NCI-H446 (cell line): ENCODE measurements around the gene SH3BP4.
"Not testable (repeated sequence)": the region's sequence is repeated elsewhere in the genome, so short reads cannot be mapped to it uniquely, and the experiment has no call there.

Experiments
- DNase-seq, 2 experiments: peaks; one replicate each; lab custom pipeline; 2025; lab: John Stamatoyannopoulos, UW

SH3BP4 gene

GRCh38 chr2:235056768-235057167 is 105.0 kb downstream of the SH3BP4 start:
- DNase-seq = no peak

GRCh38 chr2:235057616-235058015 is 105.8 kb downstream of the SH3BP4 start:
- not testable (repeated sequence) for DNase-seq

- no peak for DNase-seq
These were observed 107.3 kb downstream of the SH3BP4 start for GRCh38 chr2:235059161-235059560.

DNA sequence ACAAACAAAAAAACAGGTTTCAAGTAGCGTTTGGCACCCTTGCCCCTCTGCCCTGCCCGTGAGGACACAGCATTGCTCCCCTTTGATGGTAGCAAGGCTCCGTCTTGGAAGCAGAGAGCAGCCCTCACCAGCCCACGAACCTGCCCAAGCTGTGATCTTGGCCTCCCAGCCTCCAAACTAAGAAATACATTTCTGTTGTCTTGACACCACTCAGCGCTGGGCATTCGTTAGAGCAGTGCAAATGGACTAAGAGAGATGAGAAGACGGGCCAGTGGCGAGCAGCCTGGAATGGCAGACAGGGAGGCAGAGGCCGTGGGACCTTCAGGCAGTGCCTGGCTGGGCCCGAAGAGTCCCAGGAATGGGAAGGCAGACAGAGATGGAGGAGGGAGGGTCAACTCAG is 109.8 kb downstream of the SH3BP4 start:
- no peak for DNase-seq

- DNase-seq = no peak
These were observed 111.7 kb downstream of the SH3BP4 start for GRCh38 chr2:235063471-235063961.

DNA sequence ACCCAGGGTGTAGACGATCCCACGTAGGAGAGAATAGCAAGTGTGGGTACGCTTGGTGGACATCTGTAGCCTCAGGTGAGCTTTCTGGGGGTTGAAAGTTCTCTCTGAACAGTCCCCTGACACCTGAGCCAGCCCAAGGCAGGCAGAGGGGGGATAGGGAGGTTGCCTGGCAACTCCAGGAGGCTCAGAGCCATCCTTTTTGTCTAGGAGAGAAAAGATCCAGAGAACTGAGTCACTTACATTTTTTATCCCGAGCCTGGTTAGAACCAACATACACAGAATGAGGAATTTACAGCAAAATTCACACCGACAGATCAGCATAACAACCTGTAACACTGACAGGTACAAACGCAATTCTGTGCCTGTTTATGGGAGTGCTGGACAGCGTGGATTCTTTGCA is 113.2 kb downstream of the SH3BP4 start:
- no peak for DNase-seq

- DNase-seq = peak in 1 of 2 experiments; percentile 23
These were observed 114.7 kb downstream of the SH3BP4 start for GRCh38 chr2:235066490-235066889.

- DNase-seq = peak in 1 of 2 experiments; percentile 39
These were observed 115.1 kb downstream of the SH3BP4 start for GRCh38 chr2:235066895-235067294.

- no peak for DNase-seq
These were observed 116.9 kb downstream of the SH3BP4 start for GRCh38 chr2:235068701-235069100.

- no peak for DNase-seq
These were observed 118.4 kb downstream of the SH3BP4 start for GRCh38 chr2:235070063-235070706.

- DNase-seq = no peak
These were observed 122.1 kb downstream of the SH3BP4 start for GRCh38 chr2:235073868-235074413.

DNA sequence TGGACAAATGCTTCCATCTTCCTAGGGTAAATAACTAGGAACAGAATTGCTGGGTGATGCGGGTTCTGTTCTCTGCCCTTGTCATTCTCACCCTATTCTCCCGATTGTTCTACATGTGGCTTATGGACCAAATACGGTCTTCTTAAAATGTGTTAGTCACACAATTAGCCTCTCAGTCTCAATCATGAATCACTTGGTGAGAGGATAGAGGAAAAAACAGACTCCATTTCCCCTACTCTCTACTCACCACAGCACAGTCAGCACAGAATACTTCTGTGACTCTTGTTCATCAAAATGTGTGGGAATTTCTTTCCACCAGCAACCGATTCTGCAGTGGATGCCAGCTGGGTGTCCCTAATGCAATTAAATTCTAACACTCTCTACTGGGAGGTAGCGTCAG is 125.2 kb downstream of the SH3BP4 start:
- no peak for DNase-seq

DNA sequence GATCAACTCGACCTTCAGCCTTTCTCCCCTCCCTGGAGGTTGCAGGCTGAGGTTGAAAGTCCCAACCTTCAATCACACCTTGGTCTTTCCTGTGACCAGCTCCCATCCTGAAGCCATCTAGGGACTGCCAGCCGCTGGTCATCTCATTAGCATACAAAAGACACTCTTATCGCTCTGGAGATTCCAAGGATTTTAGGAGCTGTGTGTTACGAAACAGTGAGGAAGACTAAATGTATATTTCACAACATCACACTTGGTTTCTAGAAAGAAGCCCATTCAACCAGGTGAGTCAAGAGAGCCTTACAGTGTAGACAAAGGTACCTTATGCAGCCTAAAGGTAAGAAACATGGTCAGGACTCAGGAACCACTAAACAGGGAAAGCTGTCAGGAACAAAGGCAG is 126.4 kb downstream of the SH3BP4 start:
- no peak for DNase-seq

GRCh38 chr2:235078914-235079472 is 127.2 kb downstream of the SH3BP4 start:
- no peak for DNase-seq

- DNase-seq = no peak
These were observed 128.3 kb downstream of the SH3BP4 start for GRCh38 chr2:235080101-235080500.

- DNase-seq = no peak
These were observed 130.9 kb downstream of the SH3BP4 start for GRCh38 chr2:235082578-235083338.

DNA sequence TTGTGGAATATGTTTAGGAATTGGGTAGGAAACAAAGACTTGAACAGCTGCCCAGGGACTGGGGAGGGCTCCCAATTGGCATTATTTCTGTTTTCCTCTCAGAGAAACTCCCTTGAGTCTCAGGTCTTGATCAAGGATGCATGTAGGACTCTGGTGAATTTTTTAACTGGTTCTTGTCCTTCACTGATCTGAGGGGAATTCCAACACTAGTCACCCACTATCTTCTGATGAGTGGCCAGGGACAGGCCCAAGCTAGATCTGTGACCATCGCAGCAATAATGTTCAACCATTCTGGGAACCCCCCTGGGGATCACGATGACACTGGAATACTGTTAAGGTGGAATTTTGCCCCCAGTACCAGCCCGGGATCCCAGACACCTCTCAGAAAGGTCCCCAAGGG is 132.0 kb downstream of the SH3BP4 start:
- peak in 1 of 2 experiments; percentile 12 for DNase-seq

GRCh38 chr2:235084424-235084823 is 132.6 kb downstream of the SH3BP4 start:
- no peak for DNase-seq

- DNase-seq = no peak
These were observed 133.7 kb downstream of the SH3BP4 start for GRCh38 chr2:235085476-235085875.

GRCh38 chr2:235086481-235087184 is 134.8 kb downstream of the SH3BP4 start:
- DNase-seq = no peak

DNA sequence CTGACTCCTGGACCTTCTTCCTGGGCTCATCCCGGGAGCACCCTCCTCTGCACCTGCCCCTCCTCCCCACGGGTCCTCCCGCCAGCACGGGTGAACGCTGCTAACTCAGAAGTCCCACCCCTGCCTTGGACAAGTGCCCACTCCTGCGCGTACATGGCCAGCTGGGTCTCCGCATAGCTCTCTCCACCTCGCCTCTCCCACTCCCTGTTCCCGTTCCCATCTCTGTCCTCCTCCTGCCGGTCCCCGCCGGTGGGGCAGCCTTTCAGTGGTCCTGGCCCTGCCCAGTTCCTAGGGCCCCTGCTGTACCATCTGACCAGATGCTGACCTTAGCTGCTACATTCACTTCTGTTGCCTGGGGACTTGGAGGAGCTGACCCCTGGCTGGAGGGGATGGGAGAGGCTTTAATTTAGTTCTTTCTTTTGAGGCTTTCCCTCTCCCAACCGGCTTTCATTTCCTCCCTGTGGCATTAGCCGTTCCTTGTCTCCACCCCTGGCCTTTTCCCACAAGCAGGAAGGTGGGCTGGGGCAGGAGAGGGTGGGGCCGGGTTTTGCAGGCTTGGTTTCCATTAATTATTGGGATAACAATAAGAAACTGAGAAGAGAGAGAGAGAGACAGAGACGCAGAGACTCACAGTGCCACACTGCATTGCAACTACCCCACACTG is 136.1 kb downstream of the SH3BP4 start:
- DNase-seq = peak in 1 of 2 experiments; percentile 12

DNA sequence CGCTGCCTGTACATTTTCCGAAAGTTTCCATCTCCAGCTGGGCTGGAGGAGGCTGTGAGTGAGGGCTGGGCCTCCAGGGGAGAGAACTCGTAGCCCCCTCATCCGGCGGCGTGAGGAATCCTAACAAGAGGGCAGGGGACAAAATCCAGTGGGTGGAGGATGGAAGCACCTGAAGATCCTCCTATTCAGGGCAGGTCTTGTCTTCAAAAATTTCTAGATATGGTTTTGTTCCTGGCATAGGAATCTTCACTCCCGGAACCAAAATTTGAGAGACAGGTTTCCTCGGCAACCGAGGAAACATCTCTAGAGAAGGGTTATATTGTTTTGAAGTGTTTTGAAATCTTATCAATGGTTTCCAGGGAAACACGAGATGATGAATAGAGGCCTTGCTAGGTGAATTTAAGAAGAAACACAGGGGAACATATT is 136.7 kb downstream of the SH3BP4 start:
- DNase-seq = no peak
